DMS153 treated with DMSO at 0.1 percent for 48 hours (cell line): Measurements from ENCODE around the gene RINL.
"Not testable (repeated sequence)": the region's sequence is repeated elsewhere in the genome, so short reads cannot be mapped to it uniquely, and the experiment has no call there.

Source experiments
- DNase-seq: peaks from one replicate; lab custom pipeline; 2025; ENCODE audit not compliant: unreplicated experiment; lab: John Stamatoyannopoulos, UW

Gene RINL

GRCh38 chr19:38878575-38879399 lies 712 bp upstream of the RINL start:
- no peak for DNase-seq

DNA sequence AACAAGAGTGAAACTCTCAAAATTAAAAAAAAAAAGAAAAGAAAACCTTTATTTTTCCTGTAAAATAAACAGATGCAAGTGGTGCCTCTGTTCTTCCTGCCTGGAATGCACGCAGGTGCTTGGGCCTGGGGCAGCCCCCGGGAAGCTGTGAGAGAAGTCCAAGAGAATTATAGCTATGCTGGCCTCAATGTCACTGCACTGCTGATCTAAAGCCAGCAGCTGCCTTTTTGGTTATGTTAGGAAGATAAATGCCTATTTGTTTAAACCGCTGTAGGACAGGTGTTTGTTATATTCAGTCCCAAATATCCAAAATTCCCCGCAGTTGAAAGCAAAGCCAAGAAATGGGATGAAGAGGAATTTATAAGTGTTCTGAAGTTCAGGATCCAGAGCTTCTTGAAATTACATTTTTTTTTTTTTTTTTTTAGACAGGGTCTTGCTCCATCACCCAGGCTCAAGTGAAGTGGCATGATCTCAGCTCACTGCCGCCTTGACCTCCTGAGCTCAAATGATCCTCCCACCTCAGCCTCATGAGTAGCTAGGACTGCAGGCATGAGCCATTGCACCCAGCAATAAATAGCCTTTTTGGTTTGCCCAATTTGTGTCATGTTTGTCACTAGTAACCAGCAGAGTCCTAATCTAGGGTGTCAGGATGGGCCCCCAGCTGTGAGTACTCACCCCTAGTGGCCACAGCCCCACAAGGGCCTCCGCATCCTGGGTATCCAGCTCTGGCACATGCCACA lies 2.2 kb downstream of the RINL start:
- no peak for DNase-seq

DNA sequence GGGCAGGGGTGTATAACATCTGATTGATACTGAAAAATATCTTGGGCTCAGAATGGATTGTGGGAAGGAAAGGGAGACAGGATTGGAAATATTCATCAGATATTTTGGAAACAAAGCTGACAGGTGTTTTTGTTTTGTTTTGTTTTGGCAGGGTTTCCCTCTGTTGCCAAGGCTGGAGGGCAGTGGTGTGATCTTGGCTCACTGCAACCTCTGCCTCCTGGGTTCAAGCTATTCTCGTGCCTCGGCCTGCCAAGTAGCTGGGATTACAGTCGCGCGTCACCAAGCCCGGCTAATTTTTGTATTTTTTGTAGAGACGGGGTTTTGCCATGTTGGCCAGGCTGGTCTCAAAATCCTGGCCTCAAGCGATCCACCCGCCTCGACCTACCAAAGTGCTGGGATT lies 4.7 kb downstream of the RINL start:
- DNase-seq = not testable (repeated sequence)

GRCh38 chr19:38870612-38871011 lies 7.5 kb downstream of the RINL start:
- no peak for DNase-seq

GRCh38 chr19:38869836-38870607 lies 8.1 kb downstream of the RINL start:
- no peak for DNase-seq

GRCh38 chr19:38869160-38869835 lies 8.8 kb downstream of the RINL start:
- DNase-seq = no peak

DNA sequence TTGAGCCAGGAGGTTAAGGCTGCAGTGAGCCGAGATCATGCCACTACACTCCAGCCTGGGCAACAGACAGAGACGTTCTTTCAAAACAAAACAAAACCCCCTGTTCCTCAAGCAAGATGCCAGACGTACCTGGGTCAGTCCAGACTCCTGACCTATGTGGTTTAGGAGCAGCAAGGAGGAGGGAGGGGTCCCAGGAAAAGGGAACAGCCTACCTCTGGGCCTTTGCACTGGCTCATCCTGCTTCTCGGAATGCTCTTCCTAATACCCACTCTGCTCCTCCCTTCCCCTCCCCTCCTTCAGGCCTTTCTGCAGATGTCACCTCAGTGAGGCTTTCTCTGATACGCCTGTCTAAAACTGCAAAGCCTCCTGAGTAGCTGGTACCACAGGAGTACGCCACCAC lies 9.5 kb downstream of the RINL start:
- no peak for DNase-seq

- no peak for DNase-seq
Measured at GRCh38 chr19:38867171-38867780, 10.8 kb downstream of the RINL start.

GRCh38 chr19:38862321-38863059 lies 15.6 kb downstream of the RINL start:
- DNase-seq = peak; percentile 84

- no peak for DNase-seq
Measured at GRCh38 chr19:38861368-38861767, 16.7 kb downstream of the RINL start.

DNA sequence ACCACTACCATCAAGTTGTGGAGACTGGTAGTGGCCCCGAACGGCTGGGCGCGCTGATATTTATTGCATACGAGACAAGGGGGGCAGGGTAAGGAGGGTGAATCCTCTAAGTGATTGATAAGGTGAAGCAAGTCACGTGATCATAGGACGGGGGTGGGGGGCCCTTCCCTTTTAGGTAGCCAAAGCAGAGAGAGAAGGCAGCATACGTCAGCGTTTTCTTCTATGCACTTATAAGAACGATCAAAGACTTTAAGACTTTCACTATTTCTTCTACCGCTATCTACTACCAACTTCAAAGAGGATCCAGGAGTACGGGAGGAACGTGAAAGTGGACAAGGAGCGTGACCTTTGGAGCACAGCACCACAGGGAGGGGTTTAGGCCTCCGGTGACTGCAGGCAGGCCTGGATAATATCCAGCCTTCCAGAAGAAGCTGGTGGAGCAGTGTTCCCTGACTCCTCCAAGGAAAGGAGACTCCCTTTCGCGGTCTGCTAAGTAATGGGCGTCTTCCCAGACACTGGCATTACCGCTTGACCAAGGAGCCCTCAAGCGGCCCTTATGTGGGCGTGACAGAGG lies 18.4 kb downstream of the RINL start:
- DNase-seq = not testable (repeated sequence)

- DNase-seq = no peak
Measured at GRCh38 chr19:38856813-38857212, 21.3 kb downstream of the RINL start.

GRCh38 chr19:38855751-38856150 lies 22.3 kb downstream of the RINL start:
- not testable (repeated sequence) for DNase-seq

DNA sequence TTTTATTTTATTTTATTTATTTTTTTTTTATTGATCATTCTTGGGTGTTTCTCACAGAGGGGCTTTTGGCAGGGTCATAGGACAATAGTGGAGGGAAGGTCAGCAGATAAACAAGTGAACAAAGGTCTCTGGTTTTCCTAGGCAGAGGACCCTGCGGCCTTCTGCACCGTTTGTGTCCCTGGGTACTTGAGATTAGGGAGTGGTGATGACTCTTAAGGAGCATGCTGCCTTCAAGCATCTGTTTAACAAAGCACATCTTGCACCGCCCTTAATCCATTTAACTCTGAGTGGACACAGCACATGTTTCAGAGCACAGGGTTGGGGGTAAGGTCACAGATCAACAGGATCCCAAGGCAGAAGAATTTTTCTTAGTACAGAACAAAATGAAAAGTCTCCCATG lies 23.1 kb downstream of the RINL start:
- not testable (repeated sequence) for DNase-seq

- DNase-seq = no peak
Measured at GRCh38 chr19:38853214-38853613, 24.9 kb downstream of the RINL start.

GRCh38 chr19:38852231-38853044 lies 25.6 kb downstream of the RINL start:
- no peak for DNase-seq

DNA sequence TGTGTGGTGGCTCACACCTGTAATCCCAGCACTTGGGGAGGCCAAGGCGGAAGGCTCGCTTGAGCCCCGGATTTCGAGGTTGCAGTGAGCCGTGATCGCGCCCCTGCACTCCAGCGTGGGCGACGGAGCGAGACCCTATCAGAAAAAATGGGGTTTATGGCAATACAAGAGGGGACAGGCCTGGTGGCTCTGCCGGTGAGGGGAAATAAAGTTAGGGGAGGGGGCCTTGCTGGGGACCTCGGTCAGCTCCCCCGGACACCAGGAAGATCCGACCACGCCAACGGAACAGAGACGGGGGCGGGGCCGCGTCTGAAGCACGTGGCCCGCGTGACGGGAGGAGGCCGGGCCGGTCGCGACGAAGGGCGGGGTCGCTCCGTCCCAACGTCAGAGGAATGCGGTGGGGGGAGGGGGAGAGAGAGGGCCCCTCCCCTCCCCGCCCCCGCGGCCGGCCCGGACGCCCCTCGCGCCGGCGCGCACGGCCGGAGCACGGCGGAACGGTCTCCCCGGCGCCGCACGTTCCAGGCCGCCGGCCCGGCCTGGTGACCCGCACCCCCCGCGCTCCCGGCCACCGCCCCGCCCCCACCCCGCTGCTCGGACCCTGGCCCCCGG lies 26.3 kb downstream of the RINL start:
- DNase-seq = peak; percentile 72

DNA sequence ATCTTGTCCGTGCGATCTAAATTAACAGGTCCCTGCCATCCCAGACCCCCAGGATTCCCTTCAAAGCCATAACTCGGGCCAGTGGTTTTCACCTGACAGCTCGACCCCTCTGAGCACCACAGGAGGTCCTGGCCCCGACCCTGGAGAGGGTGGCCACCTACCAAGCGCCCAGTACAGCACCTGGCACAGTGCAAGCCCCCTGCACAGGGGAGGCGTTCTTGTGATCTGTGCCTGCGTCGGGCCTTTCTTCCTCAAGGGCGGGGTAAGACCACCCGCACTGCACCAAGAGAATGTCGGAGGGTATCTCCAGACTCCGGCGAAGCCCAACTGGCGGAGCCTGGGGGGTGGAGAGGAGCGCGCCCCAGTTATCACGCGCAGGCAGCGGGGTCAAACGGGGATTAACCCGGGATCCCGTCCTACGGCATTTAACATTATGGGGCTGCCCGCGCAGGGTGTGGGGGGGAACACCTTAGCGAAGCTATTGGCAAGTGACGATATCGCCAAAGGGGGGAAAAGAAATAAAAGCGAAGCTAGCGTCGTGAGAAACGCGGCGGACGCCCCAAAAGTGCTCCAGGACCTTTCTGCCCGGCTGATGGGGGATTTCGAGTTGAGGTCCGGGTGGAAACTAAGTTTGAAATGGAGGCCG lies 27.0 kb downstream of the RINL start:
- DNase-seq = no peak
